ENCODE data around the gene RFXANK. TPM values are rescaled to one million over a fixed set of nuclear protein-coding genes. Genes with fewer than 3 reads are reported as not detected.
"Not testable (repeated sequence)": the region's sequence is repeated elsewhere in the genome, so short reads cannot be mapped to it uniquely, and the experiment has no call there.

Gene RFXANK
- total RNA-seq, 1 experiment from 2014 or later: 144 TPM

DNA sequence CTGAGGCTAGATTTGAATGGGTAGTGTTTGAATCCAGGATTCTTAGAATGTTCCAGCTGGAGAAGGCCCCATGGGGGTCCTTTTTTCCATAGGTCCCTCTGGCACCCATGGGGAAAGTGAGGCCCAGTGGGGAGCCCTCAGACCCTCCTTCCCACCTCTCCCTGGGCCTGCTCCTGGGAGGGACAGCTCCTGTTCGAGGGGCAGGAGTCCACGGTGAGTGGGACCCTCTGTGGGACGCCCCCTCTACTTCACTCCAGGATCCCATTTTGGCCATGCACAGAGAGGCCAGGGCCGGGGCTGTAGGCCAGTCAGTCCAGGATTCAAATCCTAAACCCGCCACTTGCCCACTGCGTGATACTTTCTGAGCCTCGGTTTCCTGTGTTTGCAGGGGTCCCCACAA is 29.6 kb upstream of the RFXANK start:
- H3K9me3 ChIP-seq: no peaks in the 10 kb centered on the region
- H3K4me3 ChIP-seq: no peak overlapping the region
- no peaks in the 10 kb centered on the region for H3K36me3 ChIP-seq
- DNase-seq: no peak
- H3K27me3 ChIP-seq: no peaks in the 10 kb centered on the region

DNA sequence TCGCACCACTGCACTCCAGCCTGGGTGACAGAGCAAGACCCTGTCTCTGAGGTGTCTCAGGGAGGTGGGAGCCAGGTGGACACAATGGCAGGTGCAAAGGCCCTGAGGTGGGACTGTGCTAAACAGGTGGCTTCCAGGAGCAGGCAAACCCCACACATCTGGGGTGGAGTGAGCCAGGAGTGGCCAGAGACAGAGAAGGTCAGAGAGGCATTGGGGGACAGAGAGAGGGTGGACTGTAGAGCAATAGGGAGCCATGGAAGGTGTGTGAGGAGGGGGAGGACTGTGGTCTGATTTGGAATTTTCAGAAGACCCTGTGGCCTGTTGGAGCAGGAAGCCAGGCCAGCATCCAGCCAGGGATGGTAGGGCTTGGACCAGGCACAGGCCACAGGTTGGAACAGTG is 26.7 kb upstream of the RFXANK start:
- Histone ChIP-seq H3K9me3 (no peaks in the 10 kb centered on the region), H3K36me3 (no peaks in the 10 kb centered on the region), H3K27me3 (no peaks in the 10 kb centered on the region), H3K4me3 (no peak overlapping the region)
- no peak for DNase-seq

DNA sequence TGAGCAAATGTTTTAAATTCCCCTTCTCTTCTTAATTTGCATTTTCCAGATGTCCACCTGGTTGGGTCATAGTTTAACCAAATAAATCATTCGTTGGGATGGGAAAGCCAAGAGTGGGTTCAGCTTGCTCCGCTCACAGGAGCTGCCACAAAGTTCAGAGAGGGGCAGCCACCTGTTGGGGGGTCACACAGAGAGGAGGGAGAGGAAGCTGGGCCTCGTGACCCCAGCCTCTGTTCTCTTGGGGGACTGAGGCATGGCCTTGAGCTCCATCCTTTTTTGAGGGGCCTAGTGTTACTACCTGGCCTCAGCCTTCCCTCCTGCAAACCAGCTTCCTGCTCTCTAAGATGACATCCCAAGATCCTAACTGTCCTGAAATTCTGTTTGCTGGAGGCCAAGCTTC is 24.4 kb upstream of the RFXANK start:
- Histone ChIP-seq H3K9me3 (no peaks in the 10 kb centered on the region), H3K36me3 (no peaks in the 10 kb centered on the region), H3K4me3 (no peak overlapping the region), H3K27me3 (no peaks in the 10 kb centered on the region)
- DNase-seq: no peak

DNA sequence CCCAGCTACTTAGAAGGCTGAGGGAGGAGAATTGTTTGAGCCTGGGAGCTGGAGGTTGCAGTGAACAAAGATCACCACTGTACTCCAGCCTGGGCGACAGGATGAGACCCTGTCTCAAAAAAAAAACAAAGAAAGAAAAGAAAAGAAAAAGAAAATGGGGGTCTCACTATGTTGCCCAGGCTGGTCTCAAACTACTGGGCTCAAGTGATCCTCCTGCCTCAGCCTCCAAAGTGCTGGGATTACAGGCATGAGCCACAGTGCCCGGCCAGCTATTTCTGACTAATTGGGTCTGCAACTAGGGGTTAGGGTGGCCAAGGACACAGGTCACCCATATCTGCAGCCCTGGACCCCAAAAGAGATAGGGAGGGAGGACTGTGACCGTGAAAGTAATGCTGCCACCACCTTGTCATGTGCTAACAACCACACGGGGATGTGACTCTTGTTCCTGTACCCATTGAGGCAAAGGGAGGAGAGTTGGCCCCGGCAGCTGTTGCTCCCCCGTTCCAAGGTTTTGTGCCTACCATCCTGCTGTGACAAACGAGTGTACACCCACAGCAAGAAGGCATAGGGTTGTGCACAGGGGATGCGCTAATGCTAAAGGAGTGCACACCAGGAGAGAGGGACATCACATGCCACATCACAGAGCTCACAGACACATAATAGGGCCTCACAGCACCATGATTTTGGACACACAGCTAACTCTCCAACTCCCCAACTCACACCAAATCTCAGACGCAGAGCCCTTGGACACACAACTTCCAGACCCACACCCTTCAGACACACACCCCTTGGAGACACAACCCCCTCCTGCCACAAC is 22.6 kb upstream of the RFXANK start:
- no peak for DNase-seq
- H3K27me3 ChIP-seq: no peaks in the 10 kb centered on the region
- H3K9me3 ChIP-seq: no peaks in the 10 kb centered on the region
- no peak overlapping the region for H3K4me3 ChIP-seq
- H3K36me3 ChIP-seq: no peaks in the 10 kb centered on the region

DNA sequence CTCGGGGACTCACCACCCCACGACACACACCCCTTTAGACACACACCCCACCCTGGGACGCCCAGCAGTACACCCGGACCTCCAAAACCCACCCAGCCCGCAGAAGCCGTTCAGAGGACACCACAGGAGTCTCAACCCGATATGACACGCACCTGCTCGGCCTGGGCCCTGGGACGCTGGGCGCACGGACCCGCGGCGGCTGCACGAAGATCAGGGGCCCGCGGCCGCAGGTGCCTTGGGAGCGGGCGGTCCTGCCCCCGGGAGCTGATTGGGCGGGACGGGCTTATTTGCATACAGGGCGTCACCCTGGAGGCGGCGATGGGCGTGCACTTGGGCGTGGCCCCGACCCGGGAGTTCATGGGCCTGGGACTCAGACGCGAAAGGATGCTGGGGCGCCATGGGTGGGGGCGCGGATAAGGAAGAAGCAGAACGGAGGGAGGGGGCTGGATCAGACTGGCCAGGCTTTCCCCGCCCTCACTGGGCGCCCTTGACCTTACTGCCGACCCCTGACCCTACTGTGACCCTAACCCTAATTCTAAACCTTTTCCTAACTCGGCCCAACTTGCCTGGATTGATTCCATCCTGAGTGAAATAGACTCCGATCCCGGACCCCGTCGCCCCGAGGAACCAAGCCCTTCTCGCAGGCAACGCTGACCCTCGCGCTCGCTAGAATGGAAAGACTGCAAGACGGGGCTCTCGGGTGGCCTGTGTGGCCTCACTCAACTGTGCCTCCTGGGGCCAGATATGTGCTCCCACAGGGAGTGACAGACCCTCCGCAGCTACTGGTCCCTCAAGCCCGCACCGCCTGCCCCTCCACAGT is 21.8 kb upstream of the RFXANK start, which contains the start of gene MEF2B:
TSS of gene MEF2B (minus strand) at position 211 of the 820 bp plus-strand sequence. CDS start 19,528 bp downstream, outside the sequence.
- no peak within 1 kb of the TSS for H3K4me3 ChIP-seq
- H3K27me3 ChIP-seq: no peaks in the 10 kb centered on the region
- no peaks in the 10 kb centered on the region for H3K9me3 ChIP-seq
- no peaks in the 10 kb centered on the region for H3K36me3 ChIP-seq
- no peak for DNase-seq

DNA sequence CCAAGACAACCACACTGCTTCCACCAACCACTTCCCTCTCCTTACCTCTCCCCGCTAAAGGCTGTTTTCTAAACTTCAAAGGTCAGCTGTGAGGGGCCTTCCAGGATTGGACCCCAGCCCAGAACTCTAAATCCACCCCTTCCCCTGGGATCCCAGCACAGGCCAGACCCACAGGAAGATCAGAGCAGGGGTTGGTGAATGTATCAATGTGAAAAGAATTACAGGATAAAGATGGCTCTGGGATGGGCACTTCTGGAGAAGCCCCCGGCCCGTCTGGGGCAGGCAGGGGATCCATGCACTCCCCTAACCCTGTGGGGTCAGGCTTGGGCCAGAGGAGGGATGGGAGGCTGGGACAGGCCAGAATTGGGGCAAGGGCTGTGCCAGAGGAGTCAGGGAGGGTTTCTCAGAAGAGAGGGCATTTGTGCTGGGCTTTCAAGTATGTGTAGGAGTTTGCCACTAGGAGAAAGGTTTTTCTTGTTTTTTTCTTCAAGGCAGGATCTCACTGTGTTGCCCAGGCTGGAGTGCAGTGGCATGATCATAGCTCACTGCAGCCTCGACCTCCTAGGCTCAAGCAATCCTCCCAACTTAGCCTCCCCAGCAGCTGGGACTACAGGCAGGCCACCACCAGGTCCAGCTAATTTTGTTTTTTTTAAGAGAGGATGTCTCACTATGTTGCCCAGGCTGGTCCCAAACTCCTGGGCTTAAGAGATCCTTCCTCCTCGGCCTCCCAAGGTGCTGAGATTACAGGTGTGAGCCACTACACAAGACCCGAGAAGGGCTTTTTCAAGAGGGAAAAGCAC is 21.0 kb upstream of the RFXANK start:
- Histone ChIP-seq H3K36me3 (no peaks in the 10 kb centered on the region; the same call in 1 of the 2 replicates), H3K9me3 (no peaks in the 10 kb centered on the region), H3K4me3 (no peak overlapping the region), H3K27me3 (no peaks in the 10 kb centered on the region)
- DNase-seq: no peak

DNA sequence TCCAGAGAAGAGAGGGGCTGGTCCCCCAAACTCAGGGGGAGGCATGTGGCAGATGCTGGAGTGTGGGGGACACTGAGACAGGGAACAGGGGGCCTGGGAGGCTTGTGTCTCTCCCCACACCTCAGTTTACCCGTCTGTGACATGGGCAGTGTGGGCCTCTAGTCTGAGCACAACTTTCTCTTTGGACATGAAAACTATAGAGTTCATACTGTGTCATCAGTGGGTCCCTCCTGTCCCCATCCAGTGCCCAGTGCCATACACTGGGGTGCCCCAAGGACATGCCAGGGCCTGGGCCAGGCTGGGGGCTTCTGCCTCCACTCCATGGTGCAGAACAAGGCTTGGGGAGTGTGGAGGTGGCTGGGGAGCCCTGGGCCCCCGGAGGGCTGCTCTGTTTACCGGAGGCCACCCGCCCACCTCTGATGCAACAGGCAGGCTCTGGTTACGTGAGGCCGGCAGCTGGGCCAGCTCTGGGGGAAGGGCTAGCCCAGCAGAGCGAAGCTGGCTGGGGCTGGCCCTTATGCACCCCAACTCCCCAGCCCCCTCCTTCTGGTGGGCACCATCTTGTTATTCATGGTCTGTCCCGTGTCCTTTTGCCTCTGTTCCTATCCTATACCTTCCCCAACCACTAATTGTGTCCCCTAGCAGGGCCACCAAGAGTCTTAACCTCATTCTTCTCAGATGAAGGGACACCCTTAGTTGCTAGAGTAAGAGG is 20.1 kb upstream of the RFXANK start:
- H3K9me3 ChIP-seq: no peaks in the 10 kb centered on the region
- no peaks in the 10 kb centered on the region; the same call in 1 of the 2 replicates for H3K36me3 ChIP-seq
- DNase-seq: no peak
- H3K27me3 ChIP-seq: no peaks in the 10 kb centered on the region
- no peak overlapping the region for H3K4me3 ChIP-seq

DNA sequence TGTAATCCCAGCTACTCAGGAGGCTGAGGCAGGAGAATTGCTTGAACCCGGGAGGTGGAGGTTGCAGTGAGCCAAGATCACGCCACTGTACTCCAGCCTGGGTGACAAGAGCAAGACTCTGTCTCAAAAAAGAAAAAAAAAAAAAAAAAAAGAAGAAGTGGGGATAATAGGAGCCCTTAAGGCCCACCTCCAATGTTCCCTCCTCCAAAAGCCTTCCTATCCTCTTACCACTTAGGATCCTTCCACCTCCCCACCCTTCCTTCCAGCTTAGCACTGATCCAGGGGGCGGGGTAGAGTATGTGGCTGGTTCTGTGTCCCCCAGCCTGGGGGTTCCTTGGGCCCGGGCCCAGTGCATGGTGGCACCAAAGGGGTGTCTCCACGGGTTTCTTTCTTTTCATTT is 18.8 kb upstream of the RFXANK start:
- not testable (repeated sequence) for H3K27me3 ChIP-seq, H3K36me3 ChIP-seq, H3K9me3 ChIP-seq, H3K4me3 ChIP-seq, DNase-seq

DNA sequence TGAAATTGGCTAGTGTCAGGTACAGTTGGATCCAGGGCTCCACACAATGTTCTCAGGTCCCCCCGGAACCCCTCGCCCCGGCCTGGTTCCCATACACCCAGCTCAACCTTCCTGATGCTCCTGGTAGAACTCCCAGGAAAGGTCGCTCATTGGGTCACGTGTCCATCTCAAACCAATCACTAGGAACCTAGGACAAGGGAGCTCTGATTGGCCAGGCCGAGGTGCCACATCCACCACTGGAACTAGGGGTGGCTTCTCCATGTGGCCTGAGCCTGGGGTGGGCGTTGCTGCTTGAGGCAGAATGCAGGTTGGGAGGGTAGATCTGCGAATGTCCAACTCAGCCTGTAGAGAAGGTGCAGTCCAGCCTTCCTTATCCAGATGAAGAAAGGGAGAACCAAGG is 15.1 kb upstream of the RFXANK start:
- peak; percentile 20 for DNase-seq
- Histone ChIP-seq H3K27me3 (no peaks in the 10 kb centered on the region), H3K9me3 (no peaks in the 10 kb centered on the region), H3K4me3 (no peak overlapping the region), H3K36me3 (peaks cover 27% of the 10 kb centered on the region)

DNA sequence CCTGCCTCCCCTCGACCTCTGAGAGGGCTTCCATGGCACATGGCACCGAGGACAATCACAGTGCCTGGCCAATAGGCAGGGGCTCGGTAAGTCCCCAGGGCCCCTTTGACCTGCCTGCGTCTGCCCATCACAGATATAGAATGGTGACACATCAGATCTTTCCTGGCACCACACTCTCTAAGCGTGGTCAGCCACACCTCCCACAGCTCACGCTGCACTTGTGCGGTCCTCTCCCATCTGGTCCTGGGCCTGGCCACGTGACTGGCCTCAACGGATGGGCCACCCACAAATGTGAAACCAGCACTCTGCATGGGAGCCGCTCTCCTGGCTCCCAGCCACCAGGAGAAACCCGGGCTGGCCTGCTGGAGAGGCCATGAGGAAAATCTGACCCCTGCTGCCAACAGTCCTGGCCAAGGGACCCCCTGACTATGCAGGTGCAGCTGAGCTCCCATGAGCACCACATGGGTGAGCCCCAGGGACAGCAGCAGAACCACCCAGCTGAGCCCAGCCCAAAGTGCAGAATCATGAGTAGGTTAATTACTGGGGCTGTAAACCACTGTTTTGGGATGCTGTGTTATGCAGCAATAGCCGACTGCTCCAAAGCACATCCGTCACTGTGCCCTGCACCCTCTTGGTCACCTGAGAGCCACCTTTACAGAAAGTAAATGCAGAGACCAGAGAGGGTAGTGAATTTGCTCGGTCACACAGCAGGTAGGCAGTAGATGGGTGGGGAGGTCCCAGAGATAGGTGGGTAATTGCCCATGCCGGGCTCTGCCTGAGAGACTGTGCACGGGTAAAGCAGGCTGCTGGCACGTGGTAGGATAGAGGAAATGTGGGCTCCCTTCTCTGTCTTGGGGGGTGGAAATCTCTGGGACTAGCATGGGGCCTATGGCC is 12.3 kb upstream of the RFXANK start:
- no peak overlapping the region for H3K4me3 ChIP-seq
- no peak for DNase-seq
- H3K9me3 ChIP-seq: no peaks in the 10 kb centered on the region
- no peaks in the 10 kb centered on the region for H3K27me3 ChIP-seq
- H3K36me3 ChIP-seq: peaks cover 46% of the 10 kb centered on the region

DNA sequence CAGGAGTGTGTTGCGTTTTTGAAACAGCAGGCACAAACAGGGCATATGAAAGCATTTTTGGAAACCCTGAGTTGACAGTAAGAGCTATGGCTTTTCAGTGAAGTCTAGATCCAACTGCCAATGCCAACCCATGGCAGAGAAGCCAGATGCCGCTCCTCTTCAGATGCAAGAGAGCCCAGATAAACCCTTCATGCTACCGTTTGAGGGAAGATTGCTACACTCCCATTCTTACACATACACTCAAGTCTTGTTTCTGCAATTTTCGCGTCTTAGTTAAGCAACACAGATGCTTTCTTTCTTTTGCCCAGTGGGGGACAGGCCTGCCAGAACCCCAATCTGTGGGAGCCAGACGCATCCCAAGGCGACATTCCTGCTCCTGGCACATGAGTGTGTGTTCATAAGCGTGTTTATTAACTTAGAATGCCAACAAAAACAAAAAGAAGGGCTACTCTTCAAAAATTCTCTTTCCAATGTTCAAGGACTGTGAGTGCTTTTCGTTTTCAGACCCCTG is 10.5 kb upstream of the RFXANK start:
- no peak for DNase-seq
- H3K4me3 ChIP-seq: no peak overlapping the region
- no peaks in the 10 kb centered on the region for H3K27me3 ChIP-seq
- H3K9me3 ChIP-seq: no peaks in the 10 kb centered on the region
- H3K36me3 ChIP-seq: peaks cover 64% of the 10 kb centered on the region

DNA sequence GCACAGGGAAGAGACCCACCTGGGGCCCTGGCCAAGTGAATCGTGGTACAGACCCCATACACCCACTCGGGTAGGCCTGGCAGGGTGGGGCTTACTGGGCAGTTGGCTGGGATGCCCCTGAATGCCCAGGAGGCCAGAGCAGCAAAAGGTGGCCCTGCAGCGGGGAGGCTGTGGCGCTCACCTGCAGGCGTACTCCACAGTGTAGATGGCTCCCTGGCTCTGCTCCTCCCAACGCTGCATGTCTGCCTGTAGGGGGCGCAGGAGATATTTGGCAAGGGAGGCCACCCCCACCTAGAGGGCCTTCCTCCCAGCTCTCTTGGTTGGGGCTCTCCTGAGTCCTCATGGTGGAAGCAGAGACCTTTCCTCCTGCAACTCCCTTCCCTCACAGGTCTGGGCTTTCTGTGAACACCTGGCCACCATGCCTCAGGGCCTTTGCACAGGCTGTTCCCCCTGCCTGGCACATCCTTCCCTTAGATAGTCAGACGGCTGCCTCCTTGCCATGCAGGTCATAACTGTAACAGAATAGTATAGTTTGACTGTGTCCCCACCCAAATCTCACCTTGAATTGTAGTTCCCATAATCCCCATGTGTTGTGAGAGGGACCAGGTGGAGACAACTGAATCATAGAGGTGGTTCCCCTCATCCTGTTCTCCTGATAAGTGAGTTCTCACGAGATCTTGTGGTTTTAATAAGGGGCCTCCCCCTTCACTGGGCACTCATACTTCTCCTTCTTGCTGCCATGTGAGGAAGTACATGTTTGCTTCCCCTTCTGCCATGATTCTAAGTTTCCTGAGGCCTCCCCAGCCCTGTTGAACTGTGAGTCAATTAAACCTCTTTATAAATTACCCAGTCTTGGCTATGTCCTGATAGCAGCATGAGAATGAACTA is 6.0 kb upstream of the RFXANK start:
- Histone ChIP-seq H3K27me3 (no peaks in the 10 kb centered on the region), H3K4me3 (no peak overlapping the region), H3K9me3 (no peaks in the 10 kb centered on the region), H3K36me3 (peaks cover 63% of the 10 kb centered on the region)
- peak; percentile 46 for DNase-seq

DNA sequence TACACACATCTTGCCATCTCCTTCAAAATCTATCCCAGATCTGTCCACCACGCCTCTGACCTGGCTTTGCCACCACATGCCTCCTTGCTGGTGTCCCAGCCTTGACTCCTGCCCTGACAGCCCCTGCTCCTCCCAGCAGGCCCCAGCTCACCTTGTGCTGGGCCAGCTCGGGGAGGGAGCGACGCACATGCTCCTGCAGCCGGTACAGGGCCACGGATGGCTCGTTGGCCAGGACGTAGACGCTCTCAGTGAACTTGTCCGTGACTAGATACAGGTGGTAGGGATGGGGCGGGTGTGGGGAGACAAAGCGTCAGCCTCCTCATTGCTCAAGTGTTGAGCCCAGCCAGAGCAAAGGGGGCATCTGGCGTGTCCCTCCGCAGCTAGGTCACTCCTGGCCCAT is 5.3 kb upstream of the RFXANK start:
- no peak for DNase-seq
- Histone ChIP-seq H3K4me3 (no peak overlapping the region), H3K27me3 (no peaks in the 10 kb centered on the region), H3K36me3 (peaks cover 60% of the 10 kb centered on the region), H3K9me3 (no peaks in the 10 kb centered on the region)

DNA sequence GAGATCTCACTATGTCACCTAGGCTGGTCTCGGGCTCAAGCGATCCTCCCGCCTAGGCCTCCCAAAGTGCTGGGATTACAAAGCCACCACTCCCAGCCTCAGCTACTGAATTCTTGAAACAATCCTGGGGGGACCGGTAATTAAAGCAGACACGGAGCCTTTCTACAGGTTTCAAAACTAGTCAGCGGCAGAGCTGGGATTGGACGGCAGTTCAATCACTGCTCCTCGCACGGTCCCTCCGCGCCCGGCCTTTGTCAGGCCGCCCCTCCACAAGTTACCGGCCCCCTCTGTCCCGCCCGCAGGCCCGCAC is 335 bp upstream of the RFXANK start:
- no peak for DNase-seq
- H3K27me3 ChIP-seq: no peaks in the 10 kb centered on the region
- no peaks in the 10 kb centered on the region for H3K9me3 ChIP-seq
- H3K36me3 ChIP-seq: peaks cover 42% of the 10 kb centered on the region
- H3K4me3 ChIP-seq: peak overlapping the region; percentile 90

Data from MG63 (cell line).